ENCODE results near the gene TMCC1. TPM values are rescaled to one million over a fixed set of nuclear protein-coding genes. Genes with fewer than 3 reads are reported as not detected.
"Not testable (repeated sequence)": the region's sequence is repeated elsewhere in the genome, so short reads cannot be mapped to it uniquely, and the experiment has no call there.

The TMCC1 gene
- total and polyA plus RNA-seq, 2 donors: 12.2 to 24.5 TPM

DNA sequence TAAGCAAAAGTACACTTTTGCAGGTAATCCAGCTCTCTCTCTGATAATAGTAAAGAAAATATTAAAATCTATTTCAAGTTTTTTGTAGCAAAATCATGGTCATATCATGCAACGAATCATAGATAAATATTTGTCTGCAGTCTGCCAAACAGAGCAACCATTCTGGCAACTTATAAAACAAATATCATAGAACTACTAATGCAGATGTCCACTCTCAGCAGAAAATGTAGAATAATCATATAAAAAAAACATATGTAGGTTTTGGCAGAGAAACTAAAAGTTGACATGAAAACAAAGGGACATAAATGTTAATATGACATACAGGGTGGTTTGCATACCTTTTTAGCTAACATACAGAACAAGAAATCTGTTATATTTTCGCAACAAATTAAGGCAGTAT, 12.2 kb downstream of the TMCC1 start:
- Histone ChIP-seq H3K27me3 (ENCODE audit: control insufficient read depth in 2 of 2, insufficient read depth in 1 of 2, low read length in 1 of 2) (no peaks in the 10 kb centered on the region), H3K27ac (ENCODE audit: low read depth in 1 of 2, low read length in 1 of 2) (no peak overlapping the region), H3K9me3 (ENCODE audit: control insufficient read depth in 2 of 2, insufficient read depth in 1 of 2, low read length in 1 of 2) (no peaks in the 10 kb centered on the region), H3K4me3 (ENCODE audit: low read length in 2 of 2) (no peak overlapping the region), H3K36me3 (ENCODE audit: control insufficient read depth in 2 of 2, insufficient read depth in 2 of 2, low read length in 1 of 2) (peaks cover 14 to 27% of the 10 kb centered on the region in 2 donors), H3K4me1 (ENCODE audit: control insufficient read depth in 2 of 2, insufficient read depth in 2 of 2, low read length in 2 of 2) (no peaks in the 10 kb centered on the region)
- 99% methylated on average over 2 of the region's 2 CpGs for WGBS
- no peak for DNase-seq (ENCODE audit: low read depth in 6 of 9, low spot score in 9 of 9)

DNA sequence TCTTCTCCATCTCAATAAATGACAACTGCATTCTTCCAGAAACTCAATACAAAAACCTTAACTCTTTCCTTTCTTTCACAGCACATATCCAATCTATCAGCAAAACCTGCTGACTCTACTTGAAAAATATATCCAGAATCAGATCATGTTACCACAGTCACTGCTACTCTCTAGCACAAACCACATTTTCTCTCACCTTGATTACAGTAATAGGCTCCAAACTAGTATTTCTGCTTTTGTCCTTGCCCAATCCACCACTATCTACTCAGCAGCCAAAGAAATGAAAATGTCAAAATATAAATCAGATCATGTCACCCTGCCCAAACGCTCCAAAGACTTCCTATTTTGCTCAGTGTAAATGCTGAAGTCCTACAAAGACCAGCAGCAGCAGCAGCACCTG, 15.2 kb downstream of the TMCC1 start:
- Histone ChIP-seq H3K4me3 (ENCODE audit: low read length in 2 of 2) (no peak overlapping the region), H3K9me3 (ENCODE audit: control insufficient read depth in 2 of 2, insufficient read depth in 1 of 2, low read length in 1 of 2) (no peaks in the 10 kb centered on the region), H3K27me3 (ENCODE audit: control insufficient read depth in 2 of 2, insufficient read depth in 1 of 2, low read length in 1 of 2) (no peaks in the 10 kb centered on the region), H3K27ac (ENCODE audit: low read depth in 1 of 2, low read length in 1 of 2) (no peak overlapping the region), H3K36me3 (ENCODE audit: control insufficient read depth in 2 of 2, insufficient read depth in 2 of 2, low read length in 1 of 2) (peaks cover 32 to 50% of the 10 kb centered on the region in 2 donors), H3K4me1 (ENCODE audit: control insufficient read depth in 2 of 2, insufficient read depth in 2 of 2, low read length in 2 of 2) (no peaks in the 10 kb centered on the region)
- no peak for DNase-seq (ENCODE audit: low read depth in 6 of 9, low spot score in 9 of 9)
- WGBS: 55% methylated on average over 1 of the region's 1 CpG

DNA sequence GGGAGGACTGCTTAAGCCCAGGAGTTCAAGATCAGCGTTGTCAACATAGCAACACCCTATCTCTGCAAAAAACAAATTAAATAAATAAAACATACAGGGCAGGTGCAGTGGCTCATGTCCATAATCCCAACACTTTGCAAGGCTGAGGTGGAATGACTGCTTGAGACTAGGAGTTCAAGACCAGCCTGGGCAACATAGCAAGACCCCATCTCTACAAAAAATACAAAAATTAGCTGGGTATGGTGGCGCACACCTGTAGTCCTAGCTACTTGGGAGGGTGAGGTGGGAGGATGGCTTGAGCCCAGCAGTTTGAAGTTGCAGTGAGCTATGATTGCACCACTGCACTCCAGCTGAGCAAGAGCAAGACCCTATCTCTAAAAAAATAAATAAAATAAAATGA, 19.0 kb downstream of the TMCC1 start:
- DNase-seq (ENCODE audit: low read depth in 6 of 9, low spot score in 9 of 9); H3K27ac ChIP-seq (ENCODE audit: low read depth in 1 of 2, low read length in 1 of 2); H3K27me3 ChIP-seq (ENCODE audit: control insufficient read depth in 2 of 2, insufficient read depth in 1 of 2, low read length in 1 of 2); H3K4me3 ChIP-seq (ENCODE audit: low read length in 2 of 2); H3K9me3 ChIP-seq (ENCODE audit: control insufficient read depth in 2 of 2, insufficient read depth in 1 of 2, low read length in 1 of 2); H3K4me1 ChIP-seq (ENCODE audit: control insufficient read depth in 2 of 2, insufficient read depth in 2 of 2, low read length in 2 of 2): not testable (repeated sequence)
- 98% methylated on average over 2 of the region's 2 CpGs for WGBS
- peaks cover 35 to 59% of the 10 kb centered on the region in 2 donors for H3K36me3 ChIP-seq (ENCODE audit: control insufficient read depth in 2 of 2, insufficient read depth in 2 of 2, low read length in 1 of 2)

DNA sequence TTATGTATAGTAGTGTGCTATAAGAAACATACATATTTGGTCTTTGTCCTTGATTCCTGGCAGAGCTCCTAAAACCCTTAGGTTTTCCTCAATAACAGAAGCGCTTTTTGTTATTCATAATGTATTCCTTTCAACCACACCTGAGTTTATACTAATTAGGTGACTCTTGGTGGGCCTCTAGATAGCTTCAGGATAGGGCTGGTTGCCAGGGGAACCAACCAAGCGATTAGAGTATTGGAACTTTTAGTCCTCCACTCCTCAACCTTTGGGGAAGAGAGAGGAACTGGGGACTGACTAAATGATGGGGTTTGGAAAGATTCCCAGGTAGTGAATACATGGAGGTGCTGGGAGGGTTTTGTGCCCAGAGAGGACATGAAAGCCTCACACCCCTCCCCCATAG, 24.6 kb downstream of the TMCC1 start:
- no peak overlapping the region for H3K27ac ChIP-seq (ENCODE audit: low read depth in 1 of 2, low read length in 1 of 2)
- no peak for DNase-seq (ENCODE audit: low read depth in 6 of 9, low spot score in 9 of 9)
- H3K27me3 ChIP-seq (ENCODE audit: control insufficient read depth in 2 of 2, insufficient read depth in 1 of 2, low read length in 1 of 2): no peaks in the 10 kb centered on the region
- H3K36me3 ChIP-seq (ENCODE audit: control insufficient read depth in 2 of 2, insufficient read depth in 2 of 2, low read length in 1 of 2): peaks cover 11 to 40% of the 10 kb centered on the region in 2 donors
- no peak overlapping the region for H3K4me3 ChIP-seq (ENCODE audit: low read length in 2 of 2)
- H3K9me3 ChIP-seq (ENCODE audit: control insufficient read depth in 2 of 2, insufficient read depth in 1 of 2, low read length in 1 of 2): no peaks in the 10 kb centered on the region
- WGBS: 96% methylated on average over 2 of the region's 2 CpGs
- peaks cover 0 to 4% of the 10 kb centered on the region in 2 donors for H3K4me1 ChIP-seq (ENCODE audit: control insufficient read depth in 2 of 2, insufficient read depth in 2 of 2, low read length in 2 of 2)

DNA sequence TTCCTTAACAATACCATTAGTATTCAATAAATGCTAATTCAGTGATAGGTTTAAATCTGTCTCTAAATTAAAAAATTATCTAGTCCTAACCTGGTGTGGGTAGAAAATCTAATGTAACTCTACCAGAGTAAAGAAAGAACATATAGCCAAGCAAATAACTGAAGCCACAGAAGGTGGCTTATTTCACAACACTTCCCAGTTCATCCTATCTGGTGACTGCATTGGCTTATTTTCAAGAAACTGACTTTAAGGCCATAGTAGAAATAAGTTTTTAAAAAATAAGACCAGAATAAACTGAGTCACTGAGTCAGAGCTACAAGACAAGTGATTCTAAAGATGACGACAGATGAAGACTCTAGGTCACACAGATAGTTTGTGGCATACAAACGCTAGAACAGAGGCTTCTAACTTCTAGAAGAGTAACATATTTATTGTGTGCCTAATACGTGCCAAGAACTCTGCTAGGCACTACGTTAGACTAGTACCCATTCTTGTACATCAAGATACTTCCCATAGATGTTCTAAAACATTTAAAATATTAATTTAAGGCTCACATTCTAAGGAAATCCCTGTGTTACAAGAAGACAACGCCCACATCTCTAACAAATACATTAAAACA, 25.9 kb downstream of the TMCC1 start:
- H3K9me3 ChIP-seq (ENCODE audit: control insufficient read depth in 2 of 2, insufficient read depth in 1 of 2, low read length in 1 of 2): no peaks in the 10 kb centered on the region
- WGBS: 96% methylated on average over 5 of the region's 5 CpGs
- no peak overlapping the region for H3K27ac ChIP-seq (ENCODE audit: low read depth in 1 of 2, low read length in 1 of 2)
- H3K36me3 ChIP-seq (ENCODE audit: control insufficient read depth in 2 of 2, insufficient read depth in 2 of 2, low read length in 1 of 2): peaks cover 6 to 30% of the 10 kb centered on the region in 2 donors
- no peak for DNase-seq (ENCODE audit: low read depth in 6 of 9, low spot score in 9 of 9)
- no peaks in the 10 kb centered on the region for H3K27me3 ChIP-seq (ENCODE audit: control insufficient read depth in 2 of 2, insufficient read depth in 1 of 2, low read length in 1 of 2)
- no peak overlapping the region for H3K4me3 ChIP-seq (ENCODE audit: low read length in 2 of 2)
- peaks cover 0 to 4% of the 10 kb centered on the region in 2 donors for H3K4me1 ChIP-seq (ENCODE audit: control insufficient read depth in 2 of 2, insufficient read depth in 2 of 2, low read length in 2 of 2)

DNA sequence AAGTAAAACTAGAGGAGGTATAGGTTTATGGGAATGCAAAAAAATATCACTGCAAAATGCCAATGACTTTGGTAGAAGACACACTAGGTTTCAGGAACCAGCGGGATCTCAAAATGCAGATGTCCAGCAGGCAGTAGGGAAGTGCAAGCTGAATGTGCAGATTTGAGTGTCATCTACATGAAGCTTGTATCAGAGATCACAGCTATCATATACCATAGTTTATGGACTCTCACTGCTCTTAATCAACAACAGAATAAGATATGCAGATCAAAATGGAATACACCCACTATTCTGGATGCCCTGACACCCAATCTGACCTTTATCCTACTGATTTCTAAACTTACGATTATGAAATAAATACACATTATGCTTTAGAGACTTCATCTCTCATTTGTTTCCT, 27.7 kb downstream of the TMCC1 start:
- WGBS: 96% methylated on average over 2 of the region's 2 CpGs

DNA sequence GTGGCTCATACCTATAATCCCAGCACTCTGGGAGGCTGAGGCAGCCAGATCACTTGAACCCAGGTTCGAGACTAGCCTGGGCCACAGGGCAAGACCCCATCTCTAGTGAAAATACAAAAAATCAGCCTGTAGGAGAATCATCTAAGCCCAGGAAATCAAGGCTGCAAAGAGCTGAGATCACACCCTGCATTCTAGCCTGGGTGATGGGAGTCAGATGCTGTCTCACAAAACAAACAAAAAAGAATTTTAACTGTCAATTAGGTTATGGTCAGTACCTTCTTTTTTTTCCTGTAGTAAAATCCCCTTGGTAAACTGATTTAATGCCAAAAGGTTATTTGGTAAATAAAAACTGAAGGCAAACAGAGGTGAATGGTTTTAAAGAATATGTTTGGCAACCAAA, 29.0 kb downstream of the TMCC1 start:
- Histone ChIP-seq H3K36me3 (ENCODE audit: control insufficient read depth in 2 of 2, insufficient read depth in 2 of 2, low read length in 1 of 2) (peaks cover 6 to 20% of the 10 kb centered on the region in 2 donors), H3K27ac (ENCODE audit: low read depth in 1 of 2, low read length in 1 of 2) (no peak overlapping the region), H3K9me3 (ENCODE audit: control insufficient read depth in 2 of 2, insufficient read depth in 1 of 2, low read length in 1 of 2) (no peaks in the 10 kb centered on the region), H3K4me3 (ENCODE audit: low read length in 2 of 2) (no peak overlapping the region), H3K27me3 (ENCODE audit: control insufficient read depth in 2 of 2, insufficient read depth in 1 of 2, low read length in 1 of 2) (no peaks in the 10 kb centered on the region), H3K4me1 (ENCODE audit: control insufficient read depth in 2 of 2, insufficient read depth in 2 of 2, low read length in 2 of 2) (peaks cover 0 to 4% of the 10 kb centered on the region in 2 donors)
- 99% methylated on average over 1 of the region's 1 CpG for WGBS
- no peak for DNase-seq (ENCODE audit: low read depth in 6 of 9, low spot score in 9 of 9)

More for the DNA sequence above, 27.7 kb downstream of the TMCC1 start:
- Histone ChIP-seq H3K4me1 (ENCODE audit: control insufficient read depth in 2 of 2, insufficient read depth in 2 of 2, low read length in 2 of 2) (peaks cover 0 to 4% of the 10 kb centered on the region in 2 donors), H3K27me3 (ENCODE audit: control insufficient read depth in 2 of 2, insufficient read depth in 1 of 2, low read length in 1 of 2) (no peaks in the 10 kb centered on the region), H3K36me3 (ENCODE audit: control insufficient read depth in 2 of 2, insufficient read depth in 2 of 2, low read length in 1 of 2) (peaks cover 6 to 19% of the 10 kb centered on the region in 2 donors), H3K9me3 (ENCODE audit: control insufficient read depth in 2 of 2, insufficient read depth in 1 of 2, low read length in 1 of 2) (no peaks in the 10 kb centered on the region), H3K27ac (ENCODE audit: low read depth in 1 of 2, low read length in 1 of 2) (no peak overlapping the region), H3K4me3 (ENCODE audit: low read length in 2 of 2) (no peak overlapping the region)
- DNase-seq (ENCODE audit: low read depth in 6 of 9, low spot score in 9 of 9): no peak

DNA sequence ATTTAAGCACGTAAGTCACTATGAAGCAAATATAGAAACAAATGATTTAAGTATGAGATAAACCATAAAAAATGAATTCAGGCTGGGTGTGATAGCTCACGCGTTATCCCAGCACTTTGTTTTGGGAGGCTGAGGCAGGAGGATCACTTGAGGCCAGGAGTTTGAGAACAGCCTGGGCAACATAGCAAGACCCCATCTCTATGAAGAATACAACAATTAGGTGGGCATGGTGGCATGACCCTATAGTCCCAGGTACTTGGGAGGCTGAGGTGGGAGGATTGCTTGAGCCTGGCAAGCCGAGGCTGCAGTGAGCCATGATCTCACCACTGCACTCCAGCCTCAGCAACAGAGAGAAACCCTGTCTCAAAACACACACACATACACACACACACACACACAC, 34.2 kb downstream of the TMCC1 start:
- no peak for DNase-seq (ENCODE audit: low read depth in 6 of 9, low spot score in 9 of 9)
- H3K4me3 ChIP-seq (ENCODE audit: low read length in 2 of 2): no peak overlapping the region
- peaks cover 0 to 4% of the 10 kb centered on the region in 2 donors for H3K36me3 ChIP-seq (ENCODE audit: control insufficient read depth in 2 of 2, insufficient read depth in 2 of 2, low read length in 1 of 2)
- 99% methylated on average over 4 of the region's 4 CpGs for WGBS
- H3K4me1 ChIP-seq (ENCODE audit: control insufficient read depth in 2 of 2, insufficient read depth in 2 of 2, low read length in 2 of 2): no peaks in the 10 kb centered on the region
- H3K27me3 ChIP-seq (ENCODE audit: control insufficient read depth in 2 of 2, insufficient read depth in 1 of 2, low read length in 1 of 2): no peaks in the 10 kb centered on the region
- no peaks in the 10 kb centered on the region for H3K9me3 ChIP-seq (ENCODE audit: control insufficient read depth in 2 of 2, insufficient read depth in 1 of 2, low read length in 1 of 2)
- no peak overlapping the region for H3K27ac ChIP-seq (ENCODE audit: low read depth in 1 of 2, low read length in 1 of 2)

DNA sequence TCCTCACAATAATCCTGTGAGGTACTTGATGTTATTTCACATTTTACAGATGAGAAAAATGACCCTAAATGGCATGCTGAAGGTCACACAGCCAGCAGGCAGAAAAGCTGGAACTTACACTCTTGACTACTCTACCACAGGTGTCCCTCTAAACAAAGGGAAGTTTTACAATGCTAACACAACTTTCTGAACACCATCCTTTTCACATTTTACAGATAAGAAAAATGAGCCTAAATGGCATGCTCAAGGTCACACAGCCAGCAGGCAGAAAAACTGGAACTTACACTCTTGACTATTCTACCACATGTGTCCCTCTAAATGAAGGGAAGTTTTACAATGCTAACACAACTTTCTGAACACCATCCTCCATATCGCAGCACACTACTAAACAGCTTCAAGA, 35.6 kb downstream of the TMCC1 start:
- H3K9me3 ChIP-seq (ENCODE audit: control insufficient read depth in 2 of 2, insufficient read depth in 1 of 2, low read length in 1 of 2): no peaks in the 10 kb centered on the region

More for the DNA sequence above, 35.6 kb downstream of the TMCC1 start:
- 99% methylated on average over 1 of the region's 1 CpG for WGBS
- Histone ChIP-seq H3K27me3 (ENCODE audit: control insufficient read depth in 2 of 2, insufficient read depth in 1 of 2, low read length in 1 of 2) (no peaks in the 10 kb centered on the region), H3K4me1 (ENCODE audit: control insufficient read depth in 2 of 2, insufficient read depth in 2 of 2, low read length in 2 of 2) (no peaks in the 10 kb centered on the region), H3K4me3 (ENCODE audit: low read length in 2 of 2) (no peak overlapping the region), H3K27ac (ENCODE audit: low read depth in 1 of 2, low read length in 1 of 2) (no peak overlapping the region), H3K36me3 (ENCODE audit: control insufficient read depth in 2 of 2, insufficient read depth in 2 of 2, low read length in 1 of 2) (peaks cover 0 to 4% of the 10 kb centered on the region in 2 donors)
- no peak for DNase-seq (ENCODE audit: low read depth in 6 of 9, low spot score in 9 of 9)
